Measurements from ENCODE around the gene PCSK2.

PCSK2 gene

GRCh38 chr20:17334932-17335331 is 108.1 kb downstream of the PCSK2 start:
- no peak for TF ChIP-seq CTCF (IDR thresholded peaks at IDR 0.05; ENCODE audit: extremely low read depth, missing control alignments)

GRCh38 chr20:17339000-17339399 is 112.2 kb downstream of the PCSK2 start:
- no peak for DNase-seq (ENCODE audit: low spot score)
- TF ChIP-seq CTCF (IDR thresholded peaks at IDR 0.05; ENCODE audit: extremely low read depth, missing control alignments): no peak

More at GRCh38 chr20:17334932-17335331, 108.1 kb downstream of the PCSK2 start:
- DNase-seq (ENCODE audit: low spot score): no peak

GRCh38 chr20:17343091-17343490 is 116.3 kb downstream of the PCSK2 start:
- no peak for TF ChIP-seq CTCF (IDR thresholded peaks at IDR 0.05; ENCODE audit: extremely low read depth, missing control alignments)
- DNase-seq (ENCODE audit: low spot score): no peak

- DNase-seq (ENCODE audit: low spot score): no peak
- no peak for TF ChIP-seq CTCF (IDR thresholded peaks at IDR 0.05; ENCODE audit: extremely low read depth, missing control alignments)
These were observed 117.0 kb downstream of the PCSK2 start for GRCh38 chr20:17343656-17344452.

GRCh38 chr20:17344790-17345189 is 118.0 kb downstream of the PCSK2 start:
- no peak for TF ChIP-seq CTCF (IDR thresholded peaks at IDR 0.05; ENCODE audit: extremely low read depth, missing control alignments)
- DNase-seq (ENCODE audit: low spot score): no peak

GRCh38 chr20:17345321-17345720 is 118.5 kb downstream of the PCSK2 start:
- no peak for TF ChIP-seq CTCF (IDR thresholded peaks at IDR 0.05; ENCODE audit: extremely low read depth, missing control alignments)
- DNase-seq (ENCODE audit: low spot score): no peak

GRCh38 chr20:17350321-17350720 is 123.5 kb downstream of the PCSK2 start:
- no peak for TF ChIP-seq CTCF (IDR thresholded peaks at IDR 0.05; ENCODE audit: extremely low read depth, missing control alignments)
- DNase-seq (ENCODE audit: low spot score): no peak

Data from GM20000 (cell line).